HEK293 (cell line): ENCODE measurements around the gene TUBB2B.

Experiments
- CTCF ChIA-PET: fragments of 350-600 bp; formaldehyde crosslinking; extraction: SDS; loops from one replicate; lab custom pipeline; 2021; ENCODE audit warnings: antibody characterized with exemption; lab: Yijun Ruan, JAX
- POLR2A ChIA-PET: fragments of 300-600 bp; formaldehyde crosslinking; extraction: SDS; loops from one replicate; lab custom pipeline; 2020; ENCODE audit warnings: antibody characterized with exemption, inconsistent platforms; lab: Yijun Ruan, JAX
- H3K27ac ChIP-seq: fragments of 200-500 bp; sonication (Bioruptor generic); 2 replicates; pipeline ENCODE4 v1.5.1; 2014; ENCODE audit warnings: low read depth, low read length, control low read depth, inconsistent platforms; ENCODE audit errors: extremely low read depth
- H3K36me3 ChIP-seq, 2 experiments: fragments of 200-500 bp in 1 of 2; sonication (Bioruptor generic) in 1 of 2; 1 replicate in 1 of 2; 2 replicates in 1 of 2; pipeline ENCODE4 v1.5.1; 2014 to 2017; ENCODE audit warnings: inconsistent platforms in 2 of 2, low read length in 2 of 2; ENCODE audit not compliant: control insufficient read depth in 2 of 2, insufficient read depth in 1 of 2
- H3K4me1 ChIP-seq: fragments of 200-500 bp; sonication (Bioruptor generic); 2 replicates; pipeline ENCODE4 v1.5.1; 2014; ENCODE audit warnings: mild to moderate bottlenecking, low read length, inconsistent platforms; ENCODE audit not compliant: control insufficient read depth, insufficient read depth
- H3K4me3 ChIP-seq: 2 replicates; pipeline ENCODE4 v1.5.1; 2011; ENCODE audit warnings: low read depth, mild to moderate bottlenecking, control low read depth, low read length, moderate library complexity
- H3K9me3 ChIP-seq: fragments of 200-500 bp; sonication (Bioruptor generic); 2 replicates; pipeline ENCODE4 v1.5.1; 2014; ENCODE audit warnings: low read depth, low read length, inconsistent platforms; ENCODE audit not compliant: control insufficient read depth, insufficient read depth
- BCL11B ChIP-seq: fragments of 450-650 bp; formaldehyde crosslinking; IDR thresholded peaks from 2 replicates; pipeline ENCODE4 v1.5.1; 2016; ENCODE audit warnings: low read depth, missing biosample characterization, missing genetic modification characterization
- EGR2 ChIP-seq: fragments of 450-650 bp; formaldehyde crosslinking; IDR thresholded peaks from 2 replicates; pipeline ENCODE4 v1.5.1; 2016; ENCODE audit warnings: low read depth, missing biosample characterization, missing genetic modification characterization
- SP2 ChIP-seq: fragments of 450-650 bp; formaldehyde crosslinking; IDR thresholded peaks from 2 replicates; pipeline ENCODE4 v1.5.1; 2016; ENCODE audit warnings: missing biosample characterization, missing genetic modification characterization
- SP7 ChIP-seq: fragments of 450-650 bp; formaldehyde crosslinking; IDR thresholded peaks from 2 replicates; pipeline ENCODE4 v1.5.1; 2016; ENCODE audit warnings: missing biosample characterization, missing genetic modification characterization
- ZBTB48 ChIP-seq: fragments of 450-650 bp; formaldehyde crosslinking; IDR thresholded peaks from 2 replicates; pipeline ENCODE4 v1.5.1; 2016; ENCODE audit warnings: missing biosample characterization, missing genetic modification characterization
- ZFHX2 ChIP-seq: fragments of 450-650 bp; formaldehyde crosslinking; conservative IDR thresholded peaks from 2 replicates; pipeline ENCODE4 v1.5.1; 2016; ENCODE audit warnings: missing biosample characterization, missing genetic modification characterization
- ZNF112 ChIP-seq: fragments of 450-650 bp; formaldehyde crosslinking; IDR thresholded peaks from 2 replicates; pipeline ENCODE4 v1.5.0; 2017; ENCODE audit warnings: missing biosample characterization, missing genetic modification characterization
- ZNF133 ChIP-seq: fragments of 450-650 bp; formaldehyde crosslinking; IDR thresholded peaks from 2 replicates; pipeline ENCODE4 v1.5.1; 2016; ENCODE audit warnings: missing biosample characterization, missing genetic modification characterization
- ZNF157 ChIP-seq: fragments of 450-650 bp; formaldehyde crosslinking; IDR thresholded peaks from 2 replicates; pipeline ENCODE4 v1.5.1; 2016; ENCODE audit warnings: missing biosample characterization, missing genetic modification characterization
- ZNF16 ChIP-seq: fragments of 450-650 bp; formaldehyde crosslinking; IDR thresholded peaks from 2 replicates; pipeline ENCODE4 v1.5.1; 2016; ENCODE audit warnings: low read depth, missing biosample characterization, missing genetic modification characterization
- ZNF239 ChIP-seq: fragments of 450-650 bp; formaldehyde crosslinking; IDR thresholded peaks from 2 replicates; pipeline ENCODE4 v1.5.1; 2016; ENCODE audit warnings: missing biosample characterization, missing genetic modification characterization
- ZNF549 ChIP-seq: fragments of 450-650 bp; IDR thresholded peaks from 2 replicates; pipeline ENCODE4 v1.5.1; 2018; ENCODE audit warnings: missing biosample characterization, missing genetic modification characterization, mild to moderate bottlenecking, inconsistent platforms, moderate library complexity
- ZXDB ChIP-seq: fragments of 450-650 bp; formaldehyde crosslinking; IDR thresholded peaks from 2 replicates; pipeline ENCODE4 v1.5.1; 2016; ENCODE audit warnings: missing biosample characterization, missing genetic modification characterization
- TF ChIP-seq, protein P1 (sequence below): fragments of 450-650 bp; formaldehyde crosslinking; IDR thresholded peaks from 2 replicates; pipeline ENCODE4 v1.5.1; 2016; ENCODE audit warnings: missing biosample characterization, missing genetic modification characterization
- TF ChIP-seq, protein P2 (sequence below): fragments of 450-650 bp; formaldehyde crosslinking; IDR thresholded peaks from 2 replicates; pipeline ENCODE4 v1.5.1; 2017; ENCODE audit warnings: missing biosample characterization, missing genetic modification characterization
- TF ChIP-seq, protein P3 (sequence below): fragments of 450-650 bp; formaldehyde crosslinking; IDR thresholded peaks from 2 replicates; pipeline ENCODE4 v1.5.1; 2016; ENCODE audit warnings: missing biosample characterization, missing genetic modification characterization
- TF ChIP-seq, protein P4 (sequence below): fragments of 450-650 bp; formaldehyde crosslinking; IDR thresholded peaks from 2 replicates; pipeline ENCODE4 v1.5.1; 2016; ENCODE audit warnings: missing biosample characterization, missing genetic modification characterization
- TF ChIP-seq, protein P5 (sequence below): fragments of 450-650 bp; formaldehyde crosslinking; IDR thresholded peaks from 2 replicates; pipeline ENCODE4 v1.5.1; 2016; ENCODE audit warnings: missing biosample characterization, missing genetic modification characterization

The TUBB2B gene

DNA sequence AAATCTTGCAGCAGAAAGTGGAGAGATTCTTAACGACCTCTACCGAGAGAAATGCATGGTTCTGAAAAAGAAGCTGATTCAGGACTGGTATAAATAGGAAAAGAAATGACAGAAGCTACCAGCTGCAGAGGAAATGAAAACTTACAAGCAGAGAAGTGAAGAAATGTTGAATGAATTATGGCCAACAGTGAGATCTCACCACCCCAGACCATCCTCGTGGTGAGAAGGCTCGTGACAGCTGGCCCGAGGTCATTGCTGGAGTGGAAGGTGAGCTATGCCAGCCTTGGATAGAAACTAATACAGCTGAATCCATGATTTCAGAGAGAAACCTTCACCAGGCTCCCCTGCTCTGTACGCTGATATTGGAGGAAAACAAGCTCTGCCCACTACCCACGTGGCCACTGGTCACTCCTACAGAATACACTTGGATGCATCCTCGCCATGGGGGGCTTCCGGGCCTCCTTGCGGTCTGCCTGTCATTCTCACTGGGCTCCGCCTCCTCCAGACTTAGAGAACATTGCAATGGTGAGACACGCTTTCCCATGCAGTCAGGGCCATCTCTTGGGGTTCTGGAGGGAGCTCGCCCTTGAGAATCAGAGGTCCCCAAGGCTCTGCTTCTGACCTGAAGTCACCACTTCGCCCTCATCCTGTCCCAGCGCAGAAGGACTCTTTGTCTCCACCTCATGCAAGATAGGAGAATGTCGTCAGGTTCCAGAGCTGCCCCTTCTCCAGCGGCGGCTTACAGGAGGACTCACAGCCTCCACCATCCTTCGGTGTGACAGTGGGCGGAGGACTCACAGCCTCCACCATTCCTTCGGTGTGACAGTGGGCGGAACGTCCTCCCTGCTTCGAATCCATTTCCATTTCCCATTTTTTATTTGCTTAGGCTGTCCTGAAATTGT lies 10.6 kb upstream of the TUBB2B start:
- Histone ChIP-seq H3K4me1 (no peaks in the 10 kb centered on the region), H3K9me3 (no peaks in the 10 kb centered on the region), H3K4me3 (no peak overlapping the region), H3K36me3 (no peaks in the 10 kb centered on the region), H3K27ac (no peak overlapping the region)
- POLR2A ChIA-PET: interaction anchor here (0.8 kb wide), 2 partner anchors 10 kb away, joined by 3 read pairs; no protein-coding TSS in a partner anchor
- TF ChIP-seq, protein P1, sequence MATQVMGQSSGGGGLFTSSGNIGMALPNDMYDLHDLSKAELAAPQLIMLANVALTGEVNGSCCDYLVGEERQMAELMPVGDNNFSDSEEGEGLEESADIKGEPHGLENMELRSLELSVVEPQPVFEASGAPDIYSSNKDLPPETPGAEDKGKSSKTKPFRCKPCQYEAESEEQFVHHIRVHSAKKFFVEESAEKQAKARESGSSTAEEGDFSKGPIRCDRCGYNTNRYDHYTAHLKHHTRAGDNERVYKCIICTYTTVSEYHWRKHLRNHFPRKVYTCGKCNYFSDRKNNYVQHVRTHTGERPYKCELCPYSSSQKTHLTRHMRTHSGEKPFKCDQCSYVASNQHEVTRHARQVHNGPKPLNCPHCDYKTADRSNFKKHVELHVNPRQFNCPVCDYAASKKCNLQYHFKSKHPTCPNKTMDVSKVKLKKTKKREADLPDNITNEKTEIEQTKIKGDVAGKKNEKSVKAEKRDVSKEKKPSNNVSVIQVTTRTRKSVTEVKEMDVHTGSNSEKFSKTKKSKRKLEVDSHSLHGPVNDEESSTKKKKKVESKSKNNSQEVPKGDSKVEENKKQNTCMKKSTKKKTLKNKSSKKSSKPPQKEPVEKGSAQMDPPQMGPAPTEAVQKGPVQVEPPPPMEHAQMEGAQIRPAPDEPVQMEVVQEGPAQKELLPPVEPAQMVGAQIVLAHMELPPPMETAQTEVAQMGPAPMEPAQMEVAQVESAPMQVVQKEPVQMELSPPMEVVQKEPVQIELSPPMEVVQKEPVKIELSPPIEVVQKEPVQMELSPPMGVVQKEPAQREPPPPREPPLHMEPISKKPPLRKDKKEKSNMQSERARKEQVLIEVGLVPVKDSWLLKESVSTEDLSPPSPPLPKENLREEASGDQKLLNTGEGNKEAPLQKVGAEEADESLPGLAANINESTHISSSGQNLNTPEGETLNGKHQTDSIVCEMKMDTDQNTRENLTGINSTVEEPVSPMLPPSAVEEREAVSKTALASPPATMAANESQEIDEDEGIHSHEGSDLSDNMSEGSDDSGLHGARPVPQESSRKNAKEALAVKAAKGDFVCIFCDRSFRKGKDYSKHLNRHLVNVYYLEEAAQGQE (tag by site-specific recombination): no peak
- TF ChIP-seq ZNF112 (no peak), ZFHX2 (peak; percentile 40; the same call in 1 of the 2 replicates), ZNF239 (no peak), EGR2 (peak; percentile 53)
- CTCF ChIA-PET: interaction anchor here (0.7 to 6.1 kb wide), 4 partner anchors 12 to 106 kb away, joined by 3 to 72 read pairs (median 4); partner anchors contain the start of gene TUBB2A

DNA sequence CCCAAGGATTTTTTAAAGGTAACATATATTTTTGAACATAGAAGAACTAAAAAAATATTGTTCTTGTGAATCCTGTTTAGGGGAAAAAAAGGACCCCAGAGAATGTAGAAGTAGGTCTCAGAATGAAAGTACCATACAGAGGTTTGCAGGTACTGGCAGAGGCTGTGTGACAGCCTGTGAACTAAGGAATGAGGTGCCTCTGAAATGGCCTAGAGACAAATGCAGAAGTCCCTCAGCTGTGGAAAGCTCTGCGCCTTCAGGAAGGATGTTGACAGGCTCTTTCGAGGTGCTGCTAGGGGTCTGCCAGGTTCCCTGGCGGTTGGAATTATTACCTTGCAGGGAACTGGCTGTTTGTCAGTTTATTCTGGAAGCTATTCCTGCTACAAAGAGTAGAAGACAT lies 8.6 kb upstream of the TUBB2B start:
- Histone ChIP-seq H3K27ac (no peak overlapping the region), H3K4me1 (no peaks in the 10 kb centered on the region), H3K9me3 (no peaks in the 10 kb centered on the region), H3K36me3 (no peaks in the 10 kb centered on the region), H3K4me3 (no peak overlapping the region)
- POLR2A ChIA-PET: interaction anchor here (1.9 kb wide), 1 partner anchor 9 kb away, joined by 7 read pairs; no protein-coding TSS in a partner anchor
- CTCF ChIA-PET: interaction anchor here (6.1 kb wide), 1 partner anchor 14 kb away, joined by 72 read pairs; no protein-coding TSS in a partner anchor
- TF ChIP-seq, protein P2, sequence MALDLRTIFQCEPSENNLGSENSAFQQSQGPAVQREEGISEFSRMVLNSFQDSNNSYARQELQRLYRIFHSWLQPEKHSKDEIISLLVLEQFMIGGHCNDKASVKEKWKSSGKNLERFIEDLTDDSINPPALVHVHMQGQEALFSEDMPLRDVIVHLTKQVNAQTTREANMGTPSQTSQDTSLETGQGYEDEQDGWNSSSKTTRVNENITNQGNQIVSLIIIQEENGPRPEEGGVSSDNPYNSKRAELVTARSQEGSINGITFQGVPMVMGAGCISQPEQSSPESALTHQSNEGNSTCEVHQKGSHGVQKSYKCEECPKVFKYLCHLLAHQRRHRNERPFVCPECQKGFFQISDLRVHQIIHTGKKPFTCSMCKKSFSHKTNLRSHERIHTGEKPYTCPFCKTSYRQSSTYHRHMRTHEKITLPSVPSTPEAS: no peak
- no peak for TF ChIP-seq SP2 (tag by site-specific recombination)

DNA sequence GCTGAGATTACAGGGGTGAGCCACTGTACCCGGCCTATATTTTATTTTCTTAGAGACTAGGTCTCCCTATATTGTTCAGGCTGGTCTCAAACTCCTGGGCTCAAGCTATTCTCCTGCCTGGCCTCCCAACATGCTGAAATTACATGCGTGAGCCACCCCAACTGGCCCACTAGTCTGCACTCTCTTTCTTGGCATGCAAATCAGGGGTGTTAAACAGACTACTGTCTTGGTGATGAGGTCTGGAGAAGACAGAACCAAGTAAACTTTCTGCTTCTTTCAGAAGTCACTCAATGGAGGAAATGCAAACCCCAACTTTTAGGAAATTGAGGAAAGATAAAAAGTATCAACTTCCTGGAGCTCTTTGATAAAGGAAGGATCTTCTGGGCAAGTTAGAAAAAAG lies 8.0 kb upstream of the TUBB2B start:
- Histone ChIP-seq H3K4me3 (no peak overlapping the region), H3K27ac (no peak overlapping the region), H3K36me3 (no peaks in the 10 kb centered on the region), H3K9me3 (no peaks in the 10 kb centered on the region), H3K4me1 (no peaks in the 10 kb centered on the region)
- TF ChIP-seq BCL11B (tag by site-specific recombination) (no peak), ZNF157 (tag by site-specific recombination) (no peak), ZXDB (no peak), SP7 (tag by site-specific recombination) (no peak), ZNF549 (tag by site-specific recombination) (no peak), ZNF16 (tag by site-specific recombination) (no peak), ZNF133 (tag by site-specific recombination) (no peak), ZBTB48 (no peak)
- TF ChIP-seq, protein P3, sequence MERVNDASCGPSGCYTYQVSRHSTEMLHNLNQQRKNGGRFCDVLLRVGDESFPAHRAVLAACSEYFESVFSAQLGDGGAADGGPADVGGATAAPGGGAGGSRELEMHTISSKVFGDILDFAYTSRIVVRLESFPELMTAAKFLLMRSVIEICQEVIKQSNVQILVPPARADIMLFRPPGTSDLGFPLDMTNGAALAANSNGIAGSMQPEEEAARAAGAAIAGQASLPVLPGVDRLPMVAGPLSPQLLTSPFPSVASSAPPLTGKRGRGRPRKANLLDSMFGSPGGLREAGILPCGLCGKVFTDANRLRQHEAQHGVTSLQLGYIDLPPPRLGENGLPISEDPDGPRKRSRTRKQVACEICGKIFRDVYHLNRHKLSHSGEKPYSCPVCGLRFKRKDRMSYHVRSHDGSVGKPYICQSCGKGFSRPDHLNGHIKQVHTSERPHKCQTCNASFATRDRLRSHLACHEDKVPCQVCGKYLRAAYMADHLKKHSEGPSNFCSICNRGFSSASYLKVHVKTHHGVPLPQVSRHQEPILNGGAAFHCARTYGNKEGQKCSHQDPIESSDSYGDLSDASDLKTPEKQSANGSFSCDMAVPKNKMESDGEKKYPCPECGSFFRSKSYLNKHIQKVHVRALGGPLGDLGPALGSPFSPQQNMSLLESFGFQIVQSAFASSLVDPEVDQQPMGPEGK (tag by site-specific recombination): no peak
- TF ChIP-seq, protein P4, sequence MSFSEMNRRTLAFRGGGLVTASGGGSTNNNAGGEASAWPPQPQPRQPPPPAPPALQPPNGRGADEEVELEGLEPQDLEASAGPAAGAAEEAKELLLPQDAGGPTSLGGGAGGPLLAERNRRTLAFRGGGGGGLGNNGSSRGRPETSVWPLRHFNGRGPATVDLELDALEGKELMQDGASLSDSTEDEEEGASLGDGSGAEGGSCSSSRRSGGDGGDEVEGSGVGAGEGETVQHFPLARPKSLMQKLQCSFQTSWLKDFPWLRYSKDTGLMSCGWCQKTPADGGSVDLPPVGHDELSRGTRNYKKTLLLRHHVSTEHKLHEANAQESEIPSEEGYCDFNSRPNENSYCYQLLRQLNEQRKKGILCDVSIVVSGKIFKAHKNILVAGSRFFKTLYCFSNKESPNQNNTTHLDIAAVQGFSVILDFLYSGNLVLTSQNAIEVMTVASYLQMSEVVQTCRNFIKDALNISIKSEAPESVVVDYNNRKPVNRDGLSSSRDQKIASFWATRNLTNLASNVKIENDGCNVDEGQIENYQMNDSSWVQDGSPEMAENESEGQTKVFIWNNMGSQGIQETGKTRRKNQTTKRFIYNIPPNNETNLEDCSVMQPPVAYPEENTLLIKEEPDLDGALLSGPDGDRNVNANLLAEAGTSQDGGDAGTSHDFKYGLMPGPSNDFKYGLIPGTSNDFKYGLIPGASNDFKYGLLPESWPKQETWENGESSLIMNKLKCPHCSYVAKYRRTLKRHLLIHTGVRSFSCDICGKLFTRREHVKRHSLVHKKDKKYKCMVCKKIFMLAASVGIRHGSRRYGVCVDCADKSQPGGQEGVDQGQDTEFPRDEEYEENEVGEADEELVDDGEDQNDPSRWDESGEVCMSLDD (tag by site-specific recombination): no peak
- TF ChIP-seq, protein P5, sequence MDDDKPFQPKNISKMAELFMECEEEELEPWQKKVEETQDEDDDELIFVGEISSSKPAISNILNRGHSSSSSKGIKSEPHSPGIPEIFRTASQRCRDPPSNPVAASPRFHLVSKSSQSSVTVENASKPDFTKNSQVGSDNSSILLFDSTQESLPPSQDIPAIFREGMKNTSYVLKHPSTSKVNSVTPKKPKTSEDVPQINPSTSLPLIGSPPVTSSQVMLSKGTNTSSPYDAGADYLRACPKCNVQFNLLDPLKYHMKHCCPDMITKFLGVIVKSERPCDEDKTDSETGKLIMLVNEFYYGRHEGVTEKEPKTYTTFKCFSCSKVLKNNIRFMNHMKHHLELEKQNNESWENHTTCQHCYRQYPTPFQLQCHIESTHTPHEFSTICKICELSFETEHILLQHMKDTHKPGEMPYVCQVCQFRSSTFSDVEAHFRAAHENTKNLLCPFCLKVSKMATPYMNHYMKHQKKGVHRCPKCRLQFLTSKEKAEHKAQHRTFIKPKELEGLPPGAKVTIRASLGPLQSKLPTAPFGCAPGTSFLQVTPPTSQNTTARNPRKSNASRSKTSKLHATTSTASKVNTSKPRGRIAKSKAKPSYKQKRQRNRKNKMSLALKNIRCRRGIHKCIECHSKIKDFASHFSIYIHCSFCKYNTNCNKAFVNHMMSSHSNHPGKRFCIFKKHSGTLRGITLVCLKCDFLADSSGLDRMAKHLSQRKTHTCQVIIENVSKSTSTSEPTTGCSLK (tag by site-specific recombination): no peak
- CTCF ChIA-PET: interaction anchor here (6.1 kb wide), 1 partner anchor 14 kb away, joined by 72 read pairs; no protein-coding TSS in a partner anchor
- POLR2A ChIA-PET: interaction anchor here (1.9 kb wide), 1 partner anchor 9 kb away, joined by 7 read pairs; no protein-coding TSS in a partner anchor
